ENCODE results near the gene MAP4K1. TPM values are rescaled to one million over a fixed set of nuclear protein-coding genes. Genes with fewer than 3 reads are reported as not detected.

The MAP4K1 gene
- total and polyA plus RNA-seq, 2 of the 13 experiments (the other 11 are each of a cell fraction or from before 2014, with no cell fraction given), result 0.24 to 0.89 TPM

GRCh38 chr19:38649305-38650171 is 31.8 kb upstream of the MAP4K1 start (continued):
- TF ChIP-seq ZNF687 (CRISPR knock-in tag; IDR thresholded peaks at IDR 0.05), result peak; percentile 77
- 0 out of 2 replicates have a peak, but pooled peaks have one; percentile 27 for TF ChIP-seq PHF20 (CRISPR knock-in tag; IDR thresholded peaks at IDR 0.05)
- TF ChIP-seq TEF (CRISPR knock-in tag; IDR thresholded peaks at IDR 0.05), result no peak
- TF ChIP-seq ZFP36L1 (CRISPR knock-in tag; IDR thresholded peaks at IDR 0.05), result 0 out of 2 replicates have a peak, but pooled peaks have one; percentile 62
- peak; percentile 47; the same call in 1 of the 2 replicates for TF ChIP-seq SPEN (CRISPR knock-in tag; IDR thresholded peaks at IDR 0.05; ENCODE audit: low read depth)
- TF ChIP-seq UBTF (CRISPR knock-in tag; IDR thresholded peaks at IDR 0.05), result peak; percentile 55; the same call in 1 of the 2 replicates
- TF ChIP-seq ZBTB14 (CRISPR knock-in tag; IDR thresholded peaks at IDR 0.05), result peak; percentile 51; the same call in 1 of the 2 replicates
- TF ChIP-seq ZFX (CRISPR knock-in tag; IDR thresholded peaks at IDR 0.05; ENCODE audit: low read depth), result peak; percentile 50
- 0 out of 2 replicates have a peak, but pooled peaks have one; percentile 58 for TF ChIP-seq RFXAP (CRISPR knock-in tag; IDR thresholded peaks at IDR 0.05; ENCODE audit: borderline replicate concordance)
- TF ChIP-seq MED1 (CRISPR knock-in tag; IDR thresholded peaks at IDR 0.05), result peak; percentile 60
- no peak for TF ChIP-seq NFRKB (IDR thresholded peaks at IDR 0.05)
- TF ChIP-seq ZNF780A (CRISPR knock-in tag; IDR thresholded peaks at IDR 0.05), result no peak
- TF ChIP-seq ZNF879 (CRISPR knock-in tag; IDR thresholded peaks at IDR 0.05), result no peak
- TF ChIP-seq SOX6 (IDR thresholded peaks at IDR 0.05), result no peak
- TF ChIP-seq SOX6 (CRISPR knock-in tag; IDR thresholded peaks at IDR 0.05), result peak; percentile 64; the same call in 1 of the 2 replicates
- peak; percentile 69 for TF ChIP-seq IRF2 (CRISPR knock-in tag; IDR thresholded peaks at IDR 0.05)
- TF ChIP-seq THAP11 (CRISPR knock-in tag; IDR thresholded peaks at IDR 0.05), result peak; percentile 47
- peak; percentile 56; the same call in 1 of the 2 replicates for TF ChIP-seq BRD4 (CRISPR knock-in tag; IDR thresholded peaks at IDR 0.05)
- no peak for TF ChIP-seq MNT (IDR thresholded peaks at IDR 0.05)

Measured in HepG2 (cell line).